Activated T-helper 17 cell treated with anti-CD3 and anti-CD28 coated beads, Interleukin-2, amount 50 U/mL, for 72 hours (primary cell): ENCODE measurements around the gene TOM1L2. TPM values are rescaled to one million over a fixed set of nuclear protein-coding genes. Genes with fewer than 3 reads are reported as not detected.
"Not testable (repeated sequence)": the region's sequence is repeated elsewhere in the genome, so short reads cannot be mapped to it uniquely, and the experiment has no call there.

Experiments
- ATAC-seq: fragments of 150-1000 bp; cut with Tn5 transposase; replicated peaks from 2 replicates; pipeline ENCODE4 v1.10.0; 2021; ENCODE audit warnings: mild to moderate bottlenecking, moderate library complexity
- H3K27ac Mint-ChIP-seq: one replicate; pipeline ENCODE4 v1.8.0; 2022; ENCODE audit warnings: mixed read lengths
- H3K27me3 Mint-ChIP-seq: one replicate; pipeline ENCODE4 v1.8.0; 2022; ENCODE audit warnings: mixed read lengths
- H3K36me3 Mint-ChIP-seq: one replicate; pipeline ENCODE4 v1.8.0; 2022; ENCODE audit warnings: low read depth, mild to moderate bottlenecking, mixed read lengths
- H3K4me1 Mint-ChIP-seq: one replicate; pipeline ENCODE4 v1.8.0; 2022; ENCODE audit warnings: mixed read lengths
- H3K4me3 Mint-ChIP-seq: one replicate; pipeline ENCODE4 v1.8.0; 2022; ENCODE audit warnings: mild to moderate bottlenecking, mixed read lengths
- H3K9me3 Mint-ChIP-seq: one replicate; pipeline ENCODE4 v1.8.0; 2022; ENCODE audit warnings: mixed read lengths
- total RNA-seq, 2 donors: library from RNA; stranded (reverse); gene quantifications; one replicate each; pipeline ENCODE4 v1.2.3, GENCODE V29; 2022

Gene TOM1L2
- total RNA-seq, 2 donors from 2014 or later = 20.4 to 24.8 TPM

DNA sequence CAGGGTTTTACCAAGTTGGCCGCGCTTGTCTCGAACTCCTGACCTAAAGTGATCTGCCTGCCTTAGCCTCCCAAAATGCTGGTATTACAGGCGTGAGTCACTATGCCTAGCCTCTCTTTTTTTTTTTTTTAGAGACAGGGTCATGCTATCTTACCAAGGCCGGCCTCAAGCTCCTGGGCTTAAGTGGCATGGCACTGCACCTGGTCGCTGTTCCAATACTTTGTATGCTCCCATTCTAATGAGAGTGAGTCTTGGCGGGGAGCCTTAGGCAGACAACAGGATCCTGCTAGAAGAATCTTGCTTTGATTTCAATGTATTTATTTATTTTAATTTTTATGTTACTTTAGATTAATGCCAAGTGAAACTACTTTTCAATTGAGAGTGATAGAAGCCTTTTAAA lies 21.9 kb downstream of the TOM1L2 start:
- Mint-ChIP-seq H3K27ac (peak overlapping the region; percentile 23), H3K9me3 (no peaks in the 10 kb centered on the region), H3K36me3 (peaks cover 7% of the 10 kb centered on the region), H3K27me3 (no peaks in the 10 kb centered on the region), H3K4me1 (peaks cover 5% of the 10 kb centered on the region), H3K4me3 (no peak overlapping the region)
- no peak for ATAC-seq

DNA sequence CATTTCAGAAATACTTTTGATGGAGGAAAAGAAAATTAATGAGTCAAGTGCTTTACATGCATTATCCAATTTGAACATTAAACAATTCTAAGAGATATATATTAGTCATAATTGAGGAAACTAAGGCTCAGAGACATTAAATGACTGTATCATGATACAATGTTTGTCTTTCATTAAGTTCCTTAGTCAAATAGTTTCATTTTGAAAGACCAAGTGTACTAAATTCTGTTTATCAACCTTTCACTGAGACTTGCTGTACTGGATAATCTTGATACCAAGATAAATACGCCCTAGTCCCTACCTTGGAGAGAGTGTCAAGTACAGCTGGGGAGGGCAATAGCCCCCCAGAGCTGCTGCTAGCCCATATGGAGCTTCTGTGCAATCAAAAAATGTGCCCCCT lies 24.2 kb downstream of the TOM1L2 start:
- peak; percentile 75 for ATAC-seq

GRCh38 chr17:17947309-17947708 lies 24.9 kb downstream of the TOM1L2 start:
- Mint-ChIP-seq H3K27ac (no peak overlapping the region), H3K27me3 (no peaks in the 10 kb centered on the region), H3K36me3 (no peaks in the 10 kb centered on the region), H3K4me1 (peaks cover 5% of the 10 kb centered on the region), H3K4me3 (no peak overlapping the region), H3K9me3 (no peaks in the 10 kb centered on the region)
- ATAC-seq = no peak

More for the DNA sequence above, 24.2 kb downstream of the TOM1L2 start:
- Mint-ChIP-seq H3K4me1 (peaks cover 5% of the 10 kb centered on the region), H3K36me3 (no peaks in the 10 kb centered on the region), H3K9me3 (no peaks in the 10 kb centered on the region), H3K4me3 (no peak overlapping the region), H3K27ac (peak overlapping the region; percentile 10), H3K27me3 (no peaks in the 10 kb centered on the region)

DNA sequence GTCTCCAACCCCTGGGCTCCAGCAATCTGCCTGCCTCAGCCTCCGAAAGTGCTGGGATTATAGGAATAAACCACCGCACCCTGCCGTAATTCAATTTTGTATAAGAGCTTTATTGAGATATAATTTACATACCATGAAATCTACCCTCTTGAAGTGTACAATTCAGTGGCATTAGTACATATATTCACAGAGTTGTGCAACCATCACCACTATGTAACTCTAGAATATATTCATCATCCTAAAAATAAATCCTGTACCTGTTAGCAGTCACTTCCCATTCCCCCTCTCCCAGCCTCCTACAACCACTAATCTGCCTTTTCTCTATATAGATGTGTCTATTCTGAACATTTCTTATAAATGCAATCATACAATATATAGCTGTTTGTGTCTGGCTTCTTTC lies 26.1 kb downstream of the TOM1L2 start:
- Mint-ChIP-seq H3K4me3 (no peak overlapping the region), H3K36me3 (no peaks in the 10 kb centered on the region), H3K9me3 (no peaks in the 10 kb centered on the region), H3K27me3 (no peaks in the 10 kb centered on the region), H3K4me1 (peaks cover 5% of the 10 kb centered on the region), H3K27ac (no peak overlapping the region)
- no peak for ATAC-seq

DNA sequence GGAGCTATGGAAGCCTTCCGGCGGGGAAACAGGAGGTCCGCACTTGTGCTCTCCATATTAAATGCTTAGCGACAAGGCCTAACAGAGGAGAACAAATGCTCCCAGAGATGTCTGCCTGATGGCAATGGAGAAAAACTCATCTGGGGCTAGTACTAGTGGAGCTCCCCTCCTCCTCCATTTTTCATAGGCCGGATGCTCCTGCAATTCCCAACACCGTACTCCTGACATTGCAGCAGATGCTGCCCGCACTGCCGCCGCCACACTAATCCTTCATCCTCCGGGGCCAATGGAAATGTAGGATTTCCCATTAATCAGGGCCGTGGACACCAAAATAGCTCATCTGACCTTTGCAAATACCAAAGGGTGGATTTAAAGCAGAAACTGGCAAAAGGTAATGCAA lies 27.5 kb downstream of the TOM1L2 start:
- no peak for ATAC-seq
- Mint-ChIP-seq H3K4me3 (no peak overlapping the region), H3K27ac (no peak overlapping the region), H3K36me3 (no peaks in the 10 kb centered on the region), H3K4me1 (peaks cover 5% of the 10 kb centered on the region), H3K9me3 (no peaks in the 10 kb centered on the region), H3K27me3 (no peaks in the 10 kb centered on the region)

GRCh38 chr17:17944242-17944641 lies 28.0 kb downstream of the TOM1L2 start:
- H3K4me3 Mint-ChIP-seq = no peak overlapping the region
- peaks cover 1% of the 10 kb centered on the region for H3K4me1 Mint-ChIP-seq
- no peaks in the 10 kb centered on the region for H3K36me3 Mint-ChIP-seq
- no peak for ATAC-seq
- H3K27me3 Mint-ChIP-seq = no peaks in the 10 kb centered on the region
- H3K9me3 Mint-ChIP-seq = no peaks in the 10 kb centered on the region
- no peak overlapping the region for H3K27ac Mint-ChIP-seq

DNA sequence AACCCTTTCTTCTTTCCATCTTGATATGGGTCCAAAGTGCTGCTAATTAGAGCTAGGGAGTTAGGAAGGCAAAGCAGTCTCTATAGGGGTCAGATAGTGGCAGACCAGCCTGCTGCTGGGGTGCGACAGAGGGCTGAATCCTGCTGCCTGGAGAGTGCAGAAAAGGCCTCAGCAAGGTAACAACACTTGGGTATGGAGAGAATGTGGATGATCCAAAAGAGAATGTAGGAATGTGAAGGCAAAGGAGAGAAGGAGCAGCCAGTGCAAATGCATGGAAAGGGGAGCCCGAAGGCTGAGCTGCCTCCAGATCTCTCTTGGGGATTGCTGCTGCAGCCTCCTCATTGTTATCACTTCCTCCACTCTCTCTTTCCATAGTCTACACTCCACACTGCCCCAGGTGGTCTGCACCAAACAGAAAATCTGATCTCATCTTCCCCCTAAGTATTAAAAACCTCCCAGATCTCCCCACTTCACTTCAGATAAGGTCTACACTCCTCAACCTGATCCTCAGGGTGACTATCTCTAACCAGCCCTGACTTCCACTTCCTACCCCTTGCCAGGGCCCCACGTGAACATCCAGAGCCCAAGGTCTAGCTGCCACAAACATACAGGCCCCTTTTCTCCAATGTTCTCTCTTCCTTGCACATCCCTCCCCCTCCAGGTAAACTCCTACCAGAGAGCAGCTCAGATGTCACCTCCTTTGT lies 28.8 kb downstream of the TOM1L2 start:
- Mint-ChIP-seq H3K4me3 (no peak overlapping the region), H3K9me3 (no peaks in the 10 kb centered on the region), H3K4me1 (no peaks in the 10 kb centered on the region), H3K27me3 (no peaks in the 10 kb centered on the region), H3K36me3 (no peaks in the 10 kb centered on the region), H3K27ac (peak overlapping the region; percentile 25)
- ATAC-seq = no peak

DNA sequence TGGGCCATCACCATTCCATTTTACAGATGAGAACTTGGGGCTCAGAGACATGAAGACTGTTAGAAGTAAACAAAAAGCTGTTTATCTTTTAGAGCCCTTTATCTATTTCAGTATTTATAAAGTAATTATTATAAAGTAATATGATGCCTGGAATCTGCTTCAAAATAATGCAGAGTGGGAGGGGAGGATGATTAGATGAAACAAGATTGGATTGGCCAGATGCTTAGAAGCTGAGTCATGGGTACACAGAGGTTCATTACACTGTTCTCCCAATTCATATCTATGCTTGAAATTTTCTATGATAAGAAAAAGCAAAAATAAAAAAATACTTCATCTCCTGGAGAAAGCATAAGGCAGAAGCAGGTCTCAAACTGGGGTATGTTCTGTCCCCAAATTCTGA lies 29.4 kb downstream of the TOM1L2 start:
- H3K4me1 Mint-ChIP-seq = no peaks in the 10 kb centered on the region
- H3K4me3 Mint-ChIP-seq = no peak overlapping the region
- peak overlapping the region; percentile 25 for H3K27ac Mint-ChIP-seq
- no peaks in the 10 kb centered on the region for H3K9me3 Mint-ChIP-seq
- no peak for ATAC-seq
- no peaks in the 10 kb centered on the region for H3K36me3 Mint-ChIP-seq
- H3K27me3 Mint-ChIP-seq = no peaks in the 10 kb centered on the region

DNA sequence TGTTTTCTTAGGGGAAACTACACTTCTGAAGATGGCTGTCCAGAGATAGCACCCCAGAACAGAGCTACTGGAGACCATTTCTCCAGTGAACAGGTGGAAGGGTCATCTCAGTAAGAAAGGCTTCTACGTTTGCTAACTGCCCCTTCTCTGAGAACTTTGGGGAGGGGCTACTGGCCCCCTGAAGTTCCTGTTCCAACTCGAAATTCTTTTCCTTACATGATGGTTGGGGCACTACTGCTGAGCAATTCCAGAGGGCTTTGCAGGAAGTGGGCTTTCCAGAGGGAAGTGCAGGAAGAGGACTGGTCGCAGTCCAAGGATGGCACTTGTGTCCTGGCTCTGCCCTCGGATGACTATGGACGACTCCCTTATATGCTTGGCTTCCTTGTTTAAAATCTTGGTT lies 31.2 kb downstream of the TOM1L2 start:
- Mint-ChIP-seq H3K4me1 (peaks cover 2% of the 10 kb centered on the region), H3K9me3 (no peaks in the 10 kb centered on the region), H3K27ac (no peak overlapping the region), H3K36me3 (no peaks in the 10 kb centered on the region), H3K27me3 (no peaks in the 10 kb centered on the region), H3K4me3 (no peak overlapping the region)
- no peak for ATAC-seq

DNA sequence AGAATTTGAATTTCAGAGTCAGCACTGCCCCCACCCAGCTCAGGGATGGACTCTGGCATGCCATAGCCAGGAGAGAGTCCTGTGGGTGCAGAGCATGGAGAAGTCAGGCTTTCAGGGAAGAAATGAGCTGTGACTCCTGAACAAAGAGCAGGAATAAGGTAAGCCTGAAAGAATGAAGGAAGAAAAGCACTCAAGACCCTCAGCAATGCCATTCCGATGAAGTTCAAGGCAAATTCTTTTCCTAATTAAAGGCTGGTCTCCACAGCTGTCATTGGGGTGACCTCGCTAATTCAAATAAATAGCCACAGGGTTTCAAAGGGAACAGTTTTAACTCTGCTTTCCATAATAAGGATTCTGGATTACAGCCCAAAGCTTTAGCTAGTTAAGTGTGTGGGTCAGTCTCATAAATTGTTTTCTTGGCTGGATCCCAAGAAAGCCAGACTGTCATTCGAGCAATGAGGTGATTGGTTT lies 31.7 kb downstream of the TOM1L2 start:
- H3K4me1 Mint-ChIP-seq = peaks cover 8% of the 10 kb centered on the region
- H3K36me3 Mint-ChIP-seq = no peaks in the 10 kb centered on the region
- H3K27ac Mint-ChIP-seq = no peak overlapping the region
- H3K27me3 Mint-ChIP-seq = no peaks in the 10 kb centered on the region
- H3K4me3 Mint-ChIP-seq = no peak overlapping the region
- H3K9me3 Mint-ChIP-seq = no peaks in the 10 kb centered on the region
- no peak for ATAC-seq

DNA sequence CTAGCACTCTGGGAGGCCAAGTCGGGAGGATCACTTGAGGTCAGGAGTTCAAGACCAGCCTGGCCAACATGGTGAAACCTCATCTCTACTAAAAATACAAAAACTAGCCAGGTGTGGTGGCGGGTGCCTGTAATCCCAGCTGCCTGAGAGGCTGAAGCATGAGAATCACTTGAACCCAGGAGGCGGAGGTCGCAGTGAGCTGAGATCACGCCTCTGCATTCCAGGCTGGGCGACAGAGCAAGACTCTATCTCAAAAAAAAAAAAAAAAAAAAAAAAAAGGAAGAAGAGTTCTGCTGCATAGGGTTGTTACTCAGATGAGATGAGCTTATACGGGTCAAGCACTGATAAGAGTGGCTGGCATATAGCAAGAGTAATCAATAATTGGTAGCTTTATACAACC lies 32.3 kb downstream of the TOM1L2 start:
- H3K27ac Mint-ChIP-seq, H3K4me3 Mint-ChIP-seq, H3K36me3 Mint-ChIP-seq, H3K27me3 Mint-ChIP-seq, ATAC-seq, H3K9me3 Mint-ChIP-seq: not testable (repeated sequence)
- H3K4me1 Mint-ChIP-seq = peaks cover 13% of the 10 kb centered on the region

GRCh38 chr17:17938388-17939107 lies 33.7 kb downstream of the TOM1L2 start:
- no peak overlapping the region for H3K27ac Mint-ChIP-seq
- H3K36me3 Mint-ChIP-seq = no peaks in the 10 kb centered on the region
- H3K27me3 Mint-ChIP-seq = no peaks in the 10 kb centered on the region
- ATAC-seq = no peak
- no peaks in the 10 kb centered on the region for H3K9me3 Mint-ChIP-seq
- no peak overlapping the region for H3K4me3 Mint-ChIP-seq
- peaks cover 16% of the 10 kb centered on the region for H3K4me1 Mint-ChIP-seq

- no peak overlapping the region for H3K27ac Mint-ChIP-seq
- H3K4me3 Mint-ChIP-seq = no peak overlapping the region
- no peaks in the 10 kb centered on the region for H3K9me3 Mint-ChIP-seq
- H3K4me1 Mint-ChIP-seq = peaks cover 16% of the 10 kb centered on the region
- no peak for ATAC-seq
- H3K27me3 Mint-ChIP-seq = no peaks in the 10 kb centered on the region
- no peaks in the 10 kb centered on the region for H3K36me3 Mint-ChIP-seq
Observed at GRCh38 chr17:17937958-17938357, 34.2 kb downstream of the TOM1L2 start.

DNA sequence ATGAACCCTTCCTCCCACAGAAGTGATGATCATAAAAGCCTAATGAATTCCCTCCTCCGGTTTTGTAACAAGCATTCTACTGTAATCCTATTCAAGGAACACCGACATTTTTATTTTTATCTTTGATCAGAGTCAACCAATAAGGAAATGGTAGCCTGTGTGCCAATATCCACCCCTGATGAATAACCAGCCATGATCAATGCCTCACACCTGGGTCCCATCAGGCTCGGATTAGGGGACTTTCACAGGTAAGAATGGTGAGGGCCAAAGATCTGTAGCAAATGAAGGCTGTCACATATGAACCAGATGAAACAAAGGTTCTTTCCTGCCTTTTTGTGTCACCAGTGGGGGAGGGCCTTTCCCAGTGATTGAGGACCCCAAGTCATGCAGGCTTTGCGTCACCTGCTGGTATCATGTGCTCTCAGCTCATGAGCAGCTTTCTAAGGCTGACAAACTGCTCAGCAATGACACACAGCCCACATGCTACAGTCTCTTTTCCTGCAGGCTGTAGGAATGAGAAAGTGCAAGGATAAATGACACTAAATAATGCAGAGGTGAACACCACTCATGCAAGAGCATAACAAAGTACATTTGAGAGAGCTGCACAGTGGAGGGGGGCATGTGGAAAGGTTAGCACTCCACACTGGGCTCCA lies 34.9 kb downstream of the TOM1L2 start:
- Mint-ChIP-seq H3K36me3 (no peaks in the 10 kb centered on the region), H3K27me3 (no peaks in the 10 kb centered on the region), H3K9me3 (no peaks in the 10 kb centered on the region), H3K4me1 (peaks cover 16% of the 10 kb centered on the region), H3K4me3 (no peak overlapping the region), H3K27ac (no peak overlapping the region)
- ATAC-seq = no peak
